Effector CD4-positive, alpha-beta T cell (primary cell): Measurements from ENCODE around the gene HTR6.
"Not testable (repeated sequence)": the region's sequence is repeated elsewhere in the genome, so short reads cannot be mapped to it uniquely, and the experiment has no call there.

Experiments used
- DNase-seq: peaks from one replicate; pipeline ENCODE4 v3.0.0-alpha.2; 2020
- total RNA-seq: gene quantifications from one replicate; lab custom pipeline; 2026; lab: John Stamatoyannopoulos, UW

The HTR6 gene
- 1.9 reads per million, percentile 2 among the genes with 10 or more reads in this experiment for total RNA-seq

DNA sequence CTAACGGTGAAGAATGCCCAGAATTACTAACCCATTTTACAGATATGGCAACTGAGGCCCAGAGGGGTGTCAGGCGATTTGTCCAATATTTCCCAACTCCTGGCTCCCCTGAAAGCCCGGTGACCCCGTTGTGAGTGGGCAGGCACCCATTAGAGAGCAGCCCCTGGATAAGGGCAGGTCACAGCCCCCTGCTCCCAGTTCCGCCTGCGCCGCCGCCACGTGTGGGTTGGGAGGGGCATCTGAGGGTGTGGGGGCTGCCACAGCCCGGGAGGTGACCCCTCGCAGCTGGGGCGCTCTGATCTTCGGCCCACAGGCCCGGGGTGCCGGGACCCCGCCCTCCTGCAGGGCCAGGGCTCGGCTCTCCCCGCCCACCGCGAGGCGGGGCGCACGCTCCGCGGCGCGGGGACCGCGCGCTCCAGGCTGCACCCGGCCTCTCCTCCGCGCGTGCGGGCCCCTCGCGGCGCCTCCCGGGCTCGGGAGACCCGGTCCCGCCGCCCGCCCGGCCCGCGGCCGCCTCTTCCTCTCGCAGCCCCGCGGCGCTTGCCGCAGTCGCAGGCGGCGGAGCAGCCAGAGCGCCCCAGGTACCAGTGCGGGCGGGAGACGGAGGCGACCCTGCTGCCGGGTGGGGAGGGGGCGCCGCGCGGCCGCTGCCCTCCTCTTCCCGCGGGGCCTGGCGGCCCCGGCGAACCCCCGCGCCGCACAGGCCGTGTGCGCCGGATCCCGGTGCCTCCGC lies at the start of gene HTR6:
HTR6 (plus strand) TSS at position 423 of the 733 bp plus-strand sequence. CDS start 879 bp downstream, outside the sequence.
- DNase-seq, result peak; percentile 23

GRCh38 chr1:19615438-19615837 lies 49.2 kb upstream of the HTR6 start:
- DNase-seq, result no peak

- no peak for DNase-seq
These were observed 48.2 kb upstream of the HTR6 start for GRCh38 chr1:19616489-19616888.

DNA sequence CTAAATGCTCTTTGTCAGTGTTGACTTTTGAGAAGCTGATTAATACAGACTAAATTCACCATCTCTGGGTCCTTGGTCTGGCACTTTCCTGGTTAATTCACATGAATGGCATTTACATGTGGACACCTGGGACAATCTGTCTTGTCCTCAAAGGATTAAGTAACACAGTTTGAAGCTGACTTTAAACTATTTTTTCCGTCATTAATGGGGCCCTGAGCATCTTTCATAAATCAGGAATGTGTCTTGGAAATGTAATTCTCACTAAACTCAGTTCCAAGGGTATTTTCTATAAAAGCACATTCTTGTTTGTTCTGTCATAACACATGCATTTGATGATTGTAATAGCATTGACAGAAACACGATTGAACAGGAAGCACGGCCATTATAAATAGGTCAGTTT lies 47.3 kb upstream of the HTR6 start:
- DNase-seq, result no peak

DNA sequence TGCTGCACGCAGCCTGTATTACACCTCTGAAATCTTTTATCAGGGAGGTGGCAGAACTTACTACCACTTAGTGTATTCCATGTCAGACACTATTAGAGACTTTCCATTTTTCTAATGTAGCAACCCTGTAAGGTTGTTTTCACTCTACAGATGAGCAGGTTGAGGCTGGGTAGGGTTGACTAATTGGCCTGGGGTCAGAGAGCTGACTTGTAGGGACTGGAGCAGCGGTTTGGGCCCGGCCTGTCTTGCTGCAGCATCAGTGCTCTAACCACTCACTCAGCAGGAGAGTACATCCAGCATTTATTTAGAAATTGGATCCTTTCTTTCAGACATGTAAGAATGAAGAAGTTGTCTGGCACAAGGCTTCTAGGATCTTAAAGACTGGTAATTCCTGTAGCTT lies 46.2 kb upstream of the HTR6 start:
- no peak for DNase-seq

DNA sequence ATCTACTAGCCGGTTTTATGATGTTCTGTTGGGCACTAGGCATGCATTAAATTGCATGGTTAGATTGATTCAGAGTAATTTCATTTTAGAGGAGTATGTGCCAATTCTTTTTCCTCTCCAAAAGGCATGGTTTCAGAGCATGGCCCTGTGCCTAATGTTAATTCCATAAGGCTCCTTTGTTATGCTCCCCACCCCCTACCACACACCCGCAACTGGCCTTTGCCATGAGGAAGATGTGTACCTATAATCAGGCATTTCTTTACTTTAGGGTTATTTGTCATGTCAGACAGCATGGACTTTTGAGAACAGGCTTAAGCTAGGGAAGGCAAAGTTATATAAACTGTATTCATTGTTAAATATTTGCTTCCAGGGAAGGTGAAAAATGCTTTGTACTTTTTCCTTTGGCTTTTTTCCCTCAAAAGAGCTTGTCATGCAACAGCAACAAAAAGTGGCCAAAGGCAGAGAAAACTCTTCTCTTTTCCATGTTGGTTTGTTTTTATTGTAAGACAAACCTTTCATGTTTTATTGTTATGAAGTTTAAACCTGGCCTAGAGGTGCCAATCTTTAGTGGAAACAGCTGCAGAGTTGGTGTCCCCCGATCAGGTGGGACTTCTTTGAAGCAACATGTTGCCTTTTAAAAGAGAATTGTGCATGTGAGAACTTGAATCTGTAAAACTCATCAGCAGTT lies 44.8 kb upstream of the HTR6 start:
- DNase-seq, result no peak

GRCh38 chr1:19620786-19621185 lies 43.9 kb upstream of the HTR6 start:
- DNase-seq, result no peak

GRCh38 chr1:19621274-19621950 lies 43.3 kb upstream of the HTR6 start:
- DNase-seq, result no peak

DNA sequence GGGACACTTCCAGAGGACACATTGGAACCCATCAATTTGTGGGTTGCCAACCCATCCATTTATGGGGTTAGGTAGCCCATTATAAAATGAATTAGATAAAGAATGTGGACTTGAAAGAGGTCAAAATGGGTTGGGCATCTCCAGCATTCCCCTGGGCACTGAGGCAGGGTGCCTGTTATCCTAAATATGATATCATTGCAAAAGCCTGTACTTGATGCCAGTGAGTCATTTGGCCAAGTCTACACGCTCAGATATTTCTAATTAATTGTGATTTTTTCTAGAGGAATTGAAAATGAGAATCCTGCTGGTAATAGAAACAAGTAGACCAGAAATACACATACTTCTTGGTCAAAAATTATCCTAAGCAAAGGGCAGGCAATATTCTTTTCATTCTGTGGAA lies 42.5 kb upstream of the HTR6 start:
- no peak for DNase-seq

- no peak for DNase-seq
These were observed 41.2 kb upstream of the HTR6 start for GRCh38 chr1:19623523-19623922.

GRCh38 chr1:19625291-19625937 lies 39.3 kb upstream of the HTR6 start:
- DNase-seq, result no peak

DNA sequence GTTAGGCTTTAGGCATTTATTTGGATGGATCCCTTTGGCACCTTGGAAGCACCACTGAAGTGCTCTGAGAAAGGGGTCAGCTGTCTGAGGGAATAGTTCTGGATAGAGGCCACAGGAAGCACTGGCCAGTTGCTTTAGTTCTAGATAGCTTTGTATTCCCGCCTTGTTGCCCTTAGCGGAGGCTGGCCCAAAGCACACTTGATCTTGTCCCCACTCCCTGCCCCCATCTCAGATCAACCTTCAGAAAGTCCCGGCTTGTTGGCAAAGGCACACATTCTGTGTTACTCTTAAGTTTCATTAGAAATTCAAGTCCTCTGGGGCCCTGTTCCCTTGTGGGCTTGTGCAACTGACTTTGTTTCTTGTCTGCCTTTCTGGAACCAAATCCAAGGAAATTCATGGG lies 35.8 kb upstream of the HTR6 start:
- DNase-seq, result no peak

DNA sequence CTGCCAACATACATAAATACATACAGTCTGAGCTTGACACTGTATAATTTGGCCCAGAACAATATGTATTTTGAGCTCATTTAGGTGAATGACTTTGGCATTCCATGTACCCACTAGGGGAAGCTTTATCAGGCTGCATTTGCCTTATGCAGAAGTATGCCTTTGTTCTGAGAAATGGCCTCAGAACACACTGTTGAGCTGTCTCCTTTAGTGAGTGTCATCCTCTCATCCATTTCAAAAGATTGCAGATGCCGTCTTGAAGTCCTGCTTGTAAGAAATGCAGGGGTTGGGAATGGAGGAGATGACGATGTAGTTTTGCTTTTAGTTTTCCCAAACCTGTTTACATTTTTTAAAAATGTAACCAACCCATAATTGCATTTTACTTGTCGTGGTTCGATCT lies 35.3 kb upstream of the HTR6 start:
- DNase-seq, result no peak

GRCh38 chr1:19630192-19630591 lies 34.5 kb upstream of the HTR6 start:
- DNase-seq, result not testable (repeated sequence)

DNA sequence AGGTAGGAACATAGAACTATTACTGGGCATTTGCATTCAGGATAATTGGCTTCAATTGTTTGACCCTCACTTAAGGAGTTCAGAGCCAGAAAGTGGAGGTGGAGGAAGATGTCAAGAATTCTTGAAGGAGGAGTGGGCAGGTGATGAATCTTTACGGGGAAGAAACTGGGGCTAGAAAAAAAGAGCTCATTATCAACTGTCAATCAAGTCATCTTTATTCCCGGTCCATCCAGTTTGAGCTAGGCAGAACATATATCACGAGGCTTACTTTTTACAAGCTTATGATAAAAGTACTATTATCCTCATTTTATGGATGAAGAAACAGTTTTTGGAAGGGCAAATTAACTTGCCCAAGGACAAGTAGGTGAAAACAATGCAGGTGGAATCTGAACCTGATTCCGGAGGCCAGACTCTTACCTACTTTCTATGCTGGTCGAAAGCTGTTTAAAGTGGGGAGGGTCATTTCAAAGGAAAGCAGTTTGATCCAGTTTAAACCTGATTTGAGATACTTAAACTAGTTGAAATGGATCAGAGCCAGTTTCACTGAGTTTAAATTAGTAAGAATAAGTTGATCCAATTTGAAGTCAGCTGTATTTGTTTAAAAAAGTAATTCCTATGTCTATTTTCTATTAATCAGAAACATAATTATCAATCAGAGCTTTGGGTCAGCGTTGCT lies 33.8 kb upstream of the HTR6 start:
- no peak for DNase-seq

GRCh38 chr1:19632211-19632610 lies 32.5 kb upstream of the HTR6 start:
- DNase-seq, result no peak

GRCh38 chr1:19633106-19633505 lies 31.6 kb upstream of the HTR6 start:
- DNase-seq, result no peak

DNA sequence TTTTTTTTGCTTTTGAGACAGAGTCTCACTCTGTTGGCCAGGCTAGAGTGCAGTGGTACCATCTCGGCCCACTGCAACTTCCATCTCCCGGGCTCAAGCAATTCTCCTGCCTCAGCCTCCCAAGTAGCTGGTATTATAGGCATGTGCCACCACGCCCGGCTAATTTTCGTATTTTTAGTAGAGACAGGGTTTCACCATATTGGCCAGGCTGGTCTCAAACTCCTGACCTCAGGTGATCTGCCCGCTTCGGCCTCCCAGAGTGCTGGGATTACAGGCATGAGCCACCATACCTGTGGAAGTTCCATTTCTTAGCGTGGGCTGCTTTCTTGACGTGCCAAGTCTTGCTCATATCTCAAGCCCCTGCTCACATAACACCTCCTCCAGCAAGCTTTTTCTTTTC lies 29.6 kb upstream of the HTR6 start:
- not testable (repeated sequence) for DNase-seq

DNA sequence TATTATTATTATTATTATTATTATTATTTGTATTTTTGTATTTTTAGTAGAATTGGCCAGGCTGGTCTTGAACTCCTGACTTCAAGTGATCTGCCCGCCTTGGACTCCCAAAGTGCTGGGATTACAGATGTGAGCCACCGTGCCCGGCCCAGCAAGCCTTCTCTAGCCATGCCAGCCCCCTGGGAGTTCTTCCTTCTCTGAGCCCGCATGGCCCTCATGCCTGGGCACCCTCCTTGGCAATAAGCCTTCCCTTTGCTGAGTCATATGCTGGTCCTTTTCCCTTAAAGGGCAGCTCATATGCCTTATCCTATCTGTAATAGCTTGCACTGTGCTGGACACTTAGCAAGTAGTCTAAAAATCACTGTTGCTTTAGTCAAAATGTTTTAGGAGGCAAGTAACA lies 29.0 kb upstream of the HTR6 start:
- DNase-seq, result no peak

GRCh38 chr1:19636065-19636464 lies 28.6 kb upstream of the HTR6 start:
- DNase-seq, result no peak

DNA sequence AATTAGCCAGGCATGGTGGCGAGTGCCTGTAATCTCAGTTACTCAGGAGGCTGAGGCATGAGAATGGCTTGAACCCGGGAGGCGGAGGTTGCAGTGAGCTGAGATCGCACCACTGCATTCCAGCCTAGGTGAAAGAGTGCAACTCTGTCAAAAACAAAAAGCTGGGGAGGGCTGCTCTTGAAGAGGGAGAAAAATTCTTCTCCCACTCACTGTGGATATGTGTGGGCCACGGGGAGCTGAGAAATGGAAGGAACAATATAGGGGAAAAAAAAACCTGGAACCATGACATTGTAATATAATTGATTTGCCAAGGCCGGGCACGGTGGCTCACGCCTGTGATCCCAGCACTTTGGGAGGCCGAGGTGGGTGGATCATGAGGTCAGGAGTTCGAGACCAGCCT lies 27.9 kb upstream of the HTR6 start:
- not testable (repeated sequence) for DNase-seq

GRCh38 chr1:19637606-19638005 lies 27.1 kb upstream of the HTR6 start:
- DNase-seq, result no peak

DNA sequence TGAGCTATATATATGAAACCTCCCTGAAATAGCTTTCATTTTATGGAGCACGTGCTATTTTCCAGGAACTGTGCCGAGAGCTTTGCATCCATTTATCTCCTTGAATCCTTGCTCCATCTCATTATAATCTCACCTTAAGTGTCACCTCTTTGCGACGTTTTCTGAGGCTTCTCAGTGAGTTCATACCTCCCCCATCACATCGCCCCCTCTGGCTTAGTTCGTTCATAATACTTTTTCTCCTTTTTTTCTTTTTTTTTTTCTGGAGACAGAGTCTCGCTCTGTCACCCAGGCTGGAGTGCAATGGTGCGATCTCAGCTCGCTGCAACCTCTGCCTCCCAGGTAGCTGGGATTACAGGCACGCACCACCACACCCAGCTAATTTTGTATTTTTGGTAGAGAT lies 25.4 kb upstream of the HTR6 start:
- not testable (repeated sequence) for DNase-seq
